ENCODE measurements around the gene MTMR12. TPM values are rescaled to one million over a fixed set of nuclear protein-coding genes. Genes with fewer than 3 reads are reported as not detected.
"Not testable (repeated sequence)": the region's sequence is repeated elsewhere in the genome, so short reads cannot be mapped to it uniquely, and the experiment has no call there.

The MTMR12 gene
- total and polyA plus RNA-seq, 2 of the 4 experiments (the other 2 are of a cell fraction): 11.1 to 21.3 TPM

DNA sequence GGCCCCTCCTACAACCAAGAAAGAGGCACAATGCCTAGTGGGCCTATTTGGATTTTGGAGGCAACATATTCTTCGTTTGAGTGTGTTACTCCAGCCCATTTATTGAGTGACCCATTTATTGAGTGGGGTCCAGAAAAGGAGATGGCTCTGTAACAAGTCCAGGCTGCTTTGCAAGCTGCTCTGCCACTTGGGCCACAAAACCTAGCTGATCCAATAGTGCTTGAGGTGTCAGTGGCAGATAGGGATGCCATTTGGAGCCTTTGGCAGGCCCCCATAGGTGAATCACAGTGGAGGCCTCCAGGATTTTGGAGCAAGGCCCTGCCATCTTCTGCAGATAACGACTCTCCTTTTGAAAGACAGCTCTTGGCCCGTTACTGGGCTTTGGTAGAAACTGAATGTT, 22.2 kb downstream of the MTMR12 start:
- H3K9me1 ChIP-seq (ENCODE audit: insufficient read depth, low read length); H3K18ac ChIP-seq (ENCODE audit: low read depth, low read length); H3K4ac ChIP-seq (ENCODE audit: low read depth, low read length); H3K4me2 ChIP-seq (ENCODE audit: low read depth, low read length); H2AK5ac ChIP-seq (ENCODE audit: low read depth, low read length); H2AK9ac ChIP-seq (replicated peaks; ENCODE audit: low read depth, low read length, poor library complexity); intact Hi-C loops (cut with micrococcal nuclease); H3K14ac ChIP-seq (replicated peaks; ENCODE audit: low read depth, low read length); H3K4me1 ChIP-seq (ENCODE audit: control insufficient read depth, insufficient read depth, low read length); in situ Hi-C loops (cut with MboI; ENCODE audit: low sequenced_read_pairs); H3K9me3 ChIP-seq (ENCODE audit: control insufficient read depth, insufficient read depth, low read length); H3K36me3 ChIP-seq (ENCODE audit: control insufficient read depth, insufficient read depth, low read length); H3K56ac ChIP-seq (ENCODE audit: extremely low read depth, insufficient read depth, low read length); H4K8ac ChIP-seq (ENCODE audit: low read depth in 2 of 2, low read length in 2 of 2); POLR2A ChIA-PET (ENCODE audit: unreplicated experiment); H3K27ac ChIP-seq (ENCODE audit: insufficient read depth, low read length); H2BK15ac ChIP-seq (ENCODE audit: low read depth, low read length); H3K9ac ChIP-seq (ENCODE audit: low read depth, low read length); H2BK5ac ChIP-seq (ENCODE audit: low read depth, low read length, poor library complexity, severe bottlenecking); H3K4me3 ChIP-seq (ENCODE audit: insufficient read depth, low read depth, low read length); H3K27me3 ChIP-seq (ENCODE audit: control insufficient read depth, insufficient read depth, low read length); H4K91ac ChIP-seq (ENCODE audit: insufficient read depth, low read depth, low read length); H4K5ac ChIP-seq (ENCODE audit: low read depth, low read length); CTCF ChIA-PET; ATAC-seq (ENCODE audit: low read depth); H2BK120ac ChIP-seq (ENCODE audit: low read depth, low read length); H3K23ac ChIP-seq (ENCODE audit: low read depth, low read length); H2BK20ac ChIP-seq (ENCODE audit: low read depth, low read length); DNase-seq; H4K20me1 ChIP-seq (ENCODE audit: insufficient read depth, low read length); BruUV-seq (replicated peaks); dilution Hi-C loops (cut with HindIII; ENCODE audit: low sequenced_read_pairs, unreplicated experiment); H2AFZ ChIP-seq (replicated peaks; ENCODE audit: low read length, poor library complexity): not testable (repeated sequence)
- H3K79me1 ChIP-seq (ENCODE audit: low read depth in 1 of 2, low read length in 2 of 2): peaks cover 46 to 60% of the 10 kb centered on the region in 2 experiments
- WGBS, 2 experiments (ENCODE audit: extremely low coverage in 2 of 2, insufficient read length in 1 of 2): no CpG with 5 or more reads among the region's 3 CpGs

DNA sequence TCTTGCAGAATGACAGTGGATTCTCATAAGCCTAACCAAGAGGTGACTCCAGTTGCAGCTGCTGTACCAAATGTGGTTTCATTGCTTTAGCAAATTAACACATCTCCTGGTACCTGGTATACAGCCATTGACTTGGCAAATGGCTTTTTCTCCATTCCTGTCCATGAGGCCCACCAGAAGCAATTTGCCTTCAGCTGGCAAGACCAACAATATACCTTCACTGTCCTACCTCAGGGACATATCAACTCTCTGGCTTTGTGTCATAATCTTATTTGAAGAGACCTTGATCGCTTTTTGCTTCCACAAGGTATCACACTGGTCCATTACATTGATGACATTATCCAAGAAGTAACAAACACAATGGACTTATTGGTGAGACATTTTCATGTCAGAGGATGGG, 22.8 kb downstream of the MTMR12 start:
- in situ Hi-C loops (cut with MboI; ENCODE audit: low sequenced_read_pairs): not testable (repeated sequence)

More for the DNA sequence above, 22.8 kb downstream of the MTMR12 start:
- CTCF ChIA-PET; H4K5ac ChIP-seq (ENCODE audit: low read depth, low read length); H3K9ac ChIP-seq (ENCODE audit: low read depth, low read length); H3K14ac ChIP-seq (replicated peaks; ENCODE audit: low read depth, low read length); H3K4me1 ChIP-seq (ENCODE audit: control insufficient read depth, insufficient read depth, low read length); H3K27me3 ChIP-seq (ENCODE audit: control insufficient read depth, insufficient read depth, low read length); H3K27ac ChIP-seq (ENCODE audit: insufficient read depth, low read length); H3K4me3 ChIP-seq (ENCODE audit: insufficient read depth, low read depth, low read length); ATAC-seq (ENCODE audit: low read depth); H2AFZ ChIP-seq (replicated peaks; ENCODE audit: low read length, poor library complexity); intact Hi-C loops (cut with micrococcal nuclease); H3K56ac ChIP-seq (ENCODE audit: extremely low read depth, insufficient read depth, low read length); H4K8ac ChIP-seq (ENCODE audit: low read depth in 2 of 2, low read length in 2 of 2); H4K20me1 ChIP-seq (ENCODE audit: insufficient read depth, low read length); BruUV-seq (replicated peaks); DNase-seq; H2AK5ac ChIP-seq (ENCODE audit: low read depth, low read length); H2AK9ac ChIP-seq (replicated peaks; ENCODE audit: low read depth, low read length, poor library complexity); H3K18ac ChIP-seq (ENCODE audit: low read depth, low read length); H4K91ac ChIP-seq (ENCODE audit: insufficient read depth, low read depth, low read length); H2BK15ac ChIP-seq (ENCODE audit: low read depth, low read length); H3K9me1 ChIP-seq (ENCODE audit: insufficient read depth, low read length); H2BK5ac ChIP-seq (ENCODE audit: low read depth, low read length, poor library complexity, severe bottlenecking); H2BK120ac ChIP-seq (ENCODE audit: low read depth, low read length); POLR2A ChIA-PET (ENCODE audit: unreplicated experiment); H2BK20ac ChIP-seq (ENCODE audit: low read depth, low read length); H3K9me3 ChIP-seq (ENCODE audit: control insufficient read depth, insufficient read depth, low read length); dilution Hi-C loops (cut with HindIII; ENCODE audit: low sequenced_read_pairs, unreplicated experiment); H3K36me3 ChIP-seq (ENCODE audit: control insufficient read depth, insufficient read depth, low read length); H3K4me2 ChIP-seq (ENCODE audit: low read depth, low read length); H3K23ac ChIP-seq (ENCODE audit: low read depth, low read length); H3K4ac ChIP-seq (ENCODE audit: low read depth, low read length): not testable (repeated sequence)
- H3K79me1 ChIP-seq (ENCODE audit: low read depth in 1 of 2, low read length in 2 of 2): peaks cover 44 to 57% of the 10 kb centered on the region in 2 experiments
- WGBS, 2 experiments (ENCODE audit: extremely low coverage in 2 of 2, insufficient read length in 1 of 2): no CpG with 5 or more reads among the region's 1 CpG

Measured in IMR-90 (cell line).